Type B pancreatic cell (in vitro differentiated cells): ENCODE data around the gene DHRS3. TPM values are rescaled to one million over a fixed set of nuclear protein-coding genes. Genes with fewer than 3 reads are reported as not detected.

ENCODE experiments used
- DNase-seq: peaks from one replicate; pipeline ENCODE4 v3.0.0; 2021; ENCODE audit warnings: mixed read lengths; ENCODE audit not compliant: unreplicated experiment; ENCODE audit errors: extremely low spot score
- H3K27ac Mint-ChIP-seq: 2 replicates; pipeline ENCODE4 v1.8.0; 2021; ENCODE audit warnings: mild to moderate bottlenecking, mixed read lengths
- H3K27me3 Mint-ChIP-seq: 2 replicates; pipeline ENCODE4 v1.8.0; 2021; ENCODE audit warnings: mixed read lengths
- H3K36me3 Mint-ChIP-seq: 2 replicates; pipeline ENCODE4 v1.8.0; 2021; ENCODE audit warnings: mixed read lengths
- H3K4me1 Mint-ChIP-seq: one replicate; pipeline ENCODE4 v1.8.0; 2021; ENCODE audit warnings: mixed read lengths; ENCODE audit not compliant: unreplicated experiment
- H3K4me3 Mint-ChIP-seq: 2 replicates; pipeline ENCODE4 v1.8.0; 2021; ENCODE audit warnings: mild to moderate bottlenecking, mixed read lengths
- H3K9me3 Mint-ChIP-seq: 2 replicates; pipeline ENCODE4 v1.8.0; 2021; ENCODE audit warnings: mixed read lengths
- total RNA-seq: library from RNA; stranded (reverse); gene quantifications from 2 replicates; pipeline ENCODE4 v1.2.1, GENCODE V29; 2021; ENCODE audit warnings: low replicate concordance
- TF ChIP-seq, protein P1 (sequence below): fragments of 200-600 bp; sonication (generic); conservative IDR thresholded peaks from 2 replicates; pipeline ENCODE4 v1.5.0; 2021; ENCODE audit warnings: antibody characterized with exemption, mild to moderate bottlenecking

Gene DHRS3
- total RNA-seq, 1 donor from 2014 or later: 143 TPM

DNA sequence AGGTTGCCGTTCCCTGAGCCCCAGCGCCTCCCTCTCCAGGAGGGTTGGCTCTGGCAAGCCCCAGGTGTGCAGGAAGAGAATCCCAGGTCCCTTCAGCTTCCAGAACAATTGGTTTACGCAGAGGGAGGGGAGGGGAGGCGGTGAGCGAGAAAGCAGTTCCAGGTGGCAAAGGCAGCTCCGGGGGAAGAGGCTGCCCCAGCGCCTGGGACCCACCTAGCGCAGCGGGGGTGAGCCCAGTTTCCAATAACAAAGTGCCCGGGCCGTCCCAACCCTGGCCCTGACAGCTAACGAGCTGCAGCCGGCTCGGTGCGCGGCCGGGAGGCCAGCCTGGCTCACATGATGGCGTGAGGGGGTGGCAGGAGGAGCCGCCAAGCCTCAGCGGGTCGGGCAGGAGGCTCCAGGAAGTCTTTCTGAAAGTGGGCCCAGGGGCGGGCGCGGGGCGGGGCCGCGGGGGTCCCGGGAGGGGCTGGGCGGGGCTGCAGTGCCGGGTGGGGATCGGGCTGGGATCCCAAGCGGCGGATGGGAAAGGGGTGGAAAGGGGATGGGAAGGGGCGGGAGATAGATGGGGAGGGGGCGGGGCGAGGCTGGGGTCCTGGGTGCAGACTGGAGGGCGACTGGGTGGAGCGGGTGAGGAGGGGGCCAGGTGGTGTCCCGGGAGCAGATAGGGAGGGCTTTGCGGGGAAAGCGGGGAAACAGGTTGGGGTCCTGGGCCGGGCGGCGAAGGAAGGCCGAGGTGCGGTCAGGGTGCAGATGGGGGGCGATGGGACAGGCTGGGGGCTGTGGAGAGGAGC, 22.8 kb downstream of the DHRS3 start:
- H3K36me3 Mint-ChIP-seq: peaks cover 12% of the 10 kb centered on the region
- TF ChIP-seq, protein P1, sequence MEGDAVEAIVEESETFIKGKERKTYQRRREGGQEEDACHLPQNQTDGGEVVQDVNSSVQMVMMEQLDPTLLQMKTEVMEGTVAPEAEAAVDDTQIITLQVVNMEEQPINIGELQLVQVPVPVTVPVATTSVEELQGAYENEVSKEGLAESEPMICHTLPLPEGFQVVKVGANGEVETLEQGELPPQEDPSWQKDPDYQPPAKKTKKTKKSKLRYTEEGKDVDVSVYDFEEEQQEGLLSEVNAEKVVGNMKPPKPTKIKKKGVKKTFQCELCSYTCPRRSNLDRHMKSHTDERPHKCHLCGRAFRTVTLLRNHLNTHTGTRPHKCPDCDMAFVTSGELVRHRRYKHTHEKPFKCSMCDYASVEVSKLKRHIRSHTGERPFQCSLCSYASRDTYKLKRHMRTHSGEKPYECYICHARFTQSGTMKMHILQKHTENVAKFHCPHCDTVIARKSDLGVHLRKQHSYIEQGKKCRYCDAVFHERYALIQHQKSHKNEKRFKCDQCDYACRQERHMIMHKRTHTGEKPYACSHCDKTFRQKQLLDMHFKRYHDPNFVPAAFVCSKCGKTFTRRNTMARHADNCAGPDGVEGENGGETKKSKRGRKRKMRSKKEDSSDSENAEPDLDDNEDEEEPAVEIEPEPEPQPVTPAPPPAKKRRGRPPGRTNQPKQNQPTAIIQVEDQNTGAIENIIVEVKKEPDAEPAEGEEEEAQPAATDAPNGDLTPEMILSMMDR: no peak
- H3K9me3 Mint-ChIP-seq: no peaks in the 10 kb centered on the region
- no peak for DNase-seq
- no peaks in the 10 kb centered on the region for H3K27me3 Mint-ChIP-seq
- H3K27ac Mint-ChIP-seq: peak overlapping the region; percentile 90
- H3K4me3 Mint-ChIP-seq: peak overlapping the region; percentile 84
- H3K4me1 Mint-ChIP-seq: peaks cover 58% of the 10 kb centered on the region

- Mint-ChIP-seq H3K9me3 (no peaks in the 10 kb centered on the region), H3K4me3 (peak overlapping the region; percentile 84), H3K27me3 (no peaks in the 10 kb centered on the region), H3K27ac (peak overlapping the region; percentile 90), H3K4me1 (peaks cover 51% of the 10 kb centered on the region), H3K36me3 (peaks cover 12% of the 10 kb centered on the region)
- DNase-seq: no peak
- TF ChIP-seq, protein P1: no peak
Measured at GRCh38 chr1:12594490-12594889, 23.5 kb downstream of the DHRS3 start.

DNA sequence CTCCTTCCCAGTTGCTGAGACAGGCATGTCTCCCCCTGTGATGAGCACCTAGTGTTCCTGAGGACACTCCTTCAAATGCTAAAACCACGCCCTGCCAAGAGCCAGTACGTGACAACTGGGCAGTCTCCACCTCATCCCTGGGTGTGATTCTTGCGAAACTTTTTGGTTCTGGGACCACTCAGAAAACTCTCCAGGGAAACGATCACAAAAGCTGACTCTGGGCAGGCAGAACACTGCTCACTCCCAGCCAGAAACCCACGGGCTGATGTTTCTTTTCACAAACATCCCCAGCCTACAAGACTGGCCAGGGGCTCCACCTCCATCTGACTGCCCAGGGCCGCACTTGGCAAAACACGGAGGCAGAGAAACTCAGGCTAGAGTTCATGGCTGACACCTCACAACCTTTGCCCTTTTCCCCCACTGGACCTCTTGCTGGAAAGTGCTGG, 24.4 kb downstream of the DHRS3 start:
- Mint-ChIP-seq H3K27me3 (no peaks in the 10 kb centered on the region), H3K9me3 (no peaks in the 10 kb centered on the region), H3K36me3 (peaks cover 12% of the 10 kb centered on the region), H3K4me3 (peak overlapping the region; percentile 84), H3K27ac (peak overlapping the region; percentile 90), H3K4me1 (peaks cover 48% of the 10 kb centered on the region)
- DNase-seq: no peak
- TF ChIP-seq, protein P1: no peak

DNA sequence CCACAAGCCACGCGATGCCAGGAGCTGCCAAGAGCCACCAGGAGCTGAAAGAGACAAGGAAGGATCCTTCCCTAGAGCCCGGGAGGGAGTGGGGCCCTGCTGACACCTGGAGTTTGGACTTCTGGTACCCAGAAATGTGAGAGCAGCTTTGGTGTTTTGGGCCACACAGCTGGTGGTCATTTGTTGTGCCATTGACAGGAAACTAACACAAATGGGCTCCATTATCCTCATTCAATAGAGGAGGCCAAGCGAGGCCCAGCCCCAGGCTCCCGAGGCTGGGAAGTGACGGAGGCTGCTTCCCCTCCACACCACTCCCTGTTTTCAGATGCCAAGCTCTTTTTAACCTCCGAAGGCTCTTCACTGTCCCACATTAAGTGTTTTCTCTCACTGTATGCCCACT, 25.5 kb downstream of the DHRS3 start:
- H3K4me1 Mint-ChIP-seq: peaks cover 48% of the 10 kb centered on the region
- H3K36me3 Mint-ChIP-seq: peaks cover 12% of the 10 kb centered on the region
- H3K27me3 Mint-ChIP-seq: no peaks in the 10 kb centered on the region
- no peaks in the 10 kb centered on the region for H3K9me3 Mint-ChIP-seq
- H3K27ac Mint-ChIP-seq: peak overlapping the region; percentile 87
- H3K4me3 Mint-ChIP-seq: peak overlapping the region; percentile 31
- TF ChIP-seq, protein P1: no peak
- DNase-seq: no peak

- Mint-ChIP-seq H3K27ac (peak overlapping the region; percentile 62), H3K4me1 (peaks cover 41% of the 10 kb centered on the region), H3K27me3 (no peaks in the 10 kb centered on the region), H3K36me3 (peaks cover 12% of the 10 kb centered on the region), H3K9me3 (no peaks in the 10 kb centered on the region), H3K4me3 (no peak overlapping the region)
- no peak for DNase-seq
- TF ChIP-seq, protein P1: no peak
Measured at GRCh38 chr1:12591267-12591938, 26.6 kb downstream of the DHRS3 start.
